GM13976 (cell line): ENCODE data around the gene COL17A1.

ENCODE experiments used
- DNase-seq: peaks from one replicate; pipeline ENCODE4 v3.0.0; 2012; ENCODE audit warnings: low spot score
- CTCF ChIP-seq: IDR thresholded peaks from 2 replicates; pipeline ENCODE4 v1.5.1; 2012; ENCODE audit warnings: borderline replicate concordance, mild to moderate bottlenecking; ENCODE audit not compliant: insufficient read depth; ENCODE audit errors: extremely low read depth, missing control alignments, control extremely low read depth
- in situ Hi-C: fragments of 300-500 bp; cut with MboI; formaldehyde crosslinking; loops from one replicate; pipeline ENCODE4 v1.12.0; 2022; ENCODE audit warnings: low sequenced_read_pairs, mixed read lengths, inconsistent platforms; ENCODE audit not compliant: unreplicated experiment

COL17A1 gene

GRCh38 chr10:104065748-104066147 is 19.9 kb downstream of the COL17A1 start:
- DNase-seq, result no peak
- in situ Hi-C loops, result no loop called here

DNA sequence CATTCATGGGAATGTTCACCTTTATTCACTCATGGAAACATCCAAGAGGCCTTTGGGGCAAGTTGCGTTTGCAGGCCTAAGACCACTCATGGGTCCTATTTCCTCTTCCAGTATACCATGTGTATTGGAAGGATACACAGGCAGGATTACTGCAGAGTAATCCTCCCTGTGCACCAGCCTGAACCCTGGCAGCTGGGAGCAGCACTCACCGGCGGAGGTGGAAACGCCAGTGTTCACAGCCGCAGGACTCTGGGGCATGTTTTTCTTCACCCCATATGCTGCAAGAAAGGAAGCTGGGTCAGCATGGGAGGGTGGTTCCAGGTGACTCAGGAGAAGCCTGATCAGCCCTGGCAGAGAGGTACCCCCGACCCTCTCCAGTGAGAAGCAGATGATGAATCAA is 24.5 kb downstream of the COL17A1 start:
- in situ Hi-C loops, result no loop called here
- no peak for TF ChIP-seq CTCF
- no peak for DNase-seq

More at GRCh38 chr10:104065748-104066147, 19.9 kb downstream of the COL17A1 start:
- TF ChIP-seq CTCF, result no peak

- in situ Hi-C loops, result no loop called here
- no peak for TF ChIP-seq CTCF
- DNase-seq, result no peak
Observed at GRCh38 chr10:104059364-104059763, 26.3 kb downstream of the COL17A1 start.

- no peak for DNase-seq
- TF ChIP-seq CTCF, result no peak
- in situ Hi-C loops, result no loop called here
Observed at GRCh38 chr10:104057717-104058116, 28.0 kb downstream of the COL17A1 start.

DNA sequence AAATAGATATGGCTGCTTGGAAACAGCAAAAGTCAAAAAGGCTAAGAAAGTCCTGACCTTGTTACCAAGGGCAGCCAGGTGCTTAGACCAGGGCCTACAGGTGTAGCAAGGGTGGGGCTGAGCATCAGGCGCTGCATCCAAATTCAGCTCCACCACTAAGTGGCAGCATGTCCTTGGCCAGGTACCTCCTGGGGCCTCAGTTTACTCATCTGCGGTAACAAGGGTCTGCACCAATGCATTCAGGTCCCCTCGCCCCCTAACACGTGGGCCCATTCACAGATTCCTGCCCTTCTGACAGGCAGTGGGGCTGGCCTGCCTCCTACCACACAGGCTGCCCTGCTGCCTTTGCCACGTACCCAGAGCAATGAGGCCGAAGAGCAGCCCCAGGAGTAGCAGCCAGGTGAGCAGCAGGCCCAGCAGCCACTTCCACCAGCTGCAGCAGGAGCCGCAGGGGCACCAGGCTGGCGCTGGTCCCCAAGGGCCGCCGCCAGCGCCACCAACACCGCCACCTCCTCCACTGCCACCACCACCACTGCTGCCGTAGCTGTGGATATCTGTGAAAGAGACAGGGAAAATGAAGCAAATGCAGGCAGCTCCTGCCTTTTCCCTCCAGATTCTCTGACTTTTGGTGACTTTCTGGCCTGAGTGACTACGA is 28.9 kb downstream of the COL17A1 start:
- no peak for DNase-seq
- in situ Hi-C loops, result no loop called here
- TF ChIP-seq CTCF, result no peak

DNA sequence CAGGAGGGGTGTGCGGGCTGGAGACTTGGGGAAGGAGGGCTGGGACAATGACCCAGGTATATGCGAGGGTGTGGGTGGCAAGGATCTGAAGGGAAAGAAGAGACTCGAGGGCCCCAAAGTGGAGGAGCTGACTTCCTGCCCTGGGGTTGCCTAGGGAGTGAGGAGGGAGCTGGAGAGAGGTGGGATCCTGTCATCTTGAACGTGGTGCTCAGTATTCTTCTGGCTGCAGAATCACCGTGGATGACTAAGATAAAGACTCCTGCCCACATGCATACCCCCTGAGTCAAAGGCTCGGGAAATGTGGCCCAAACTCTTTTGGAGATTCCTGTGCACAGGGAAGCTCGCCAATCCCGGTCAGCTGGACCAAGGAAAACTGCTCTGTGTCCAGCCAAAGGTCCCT is 31.2 kb downstream of the COL17A1 start:
- DNase-seq, result no peak

More for the DNA sequence above, 31.2 kb downstream of the COL17A1 start:
- in situ Hi-C loops, result no loop called here
- no peak for TF ChIP-seq CTCF
